ENCODE results near the gene TPGS2. TPM values are rescaled to one million over a fixed set of nuclear protein-coding genes. Genes with fewer than 3 reads are reported as not detected.

TPGS2 gene
- total and polyA plus RNA-seq, 2 of the 8 experiments (the other 6 are each of a cell fraction or from before 2014, with no cell fraction given), result 151 to 273 TPM

DNA sequence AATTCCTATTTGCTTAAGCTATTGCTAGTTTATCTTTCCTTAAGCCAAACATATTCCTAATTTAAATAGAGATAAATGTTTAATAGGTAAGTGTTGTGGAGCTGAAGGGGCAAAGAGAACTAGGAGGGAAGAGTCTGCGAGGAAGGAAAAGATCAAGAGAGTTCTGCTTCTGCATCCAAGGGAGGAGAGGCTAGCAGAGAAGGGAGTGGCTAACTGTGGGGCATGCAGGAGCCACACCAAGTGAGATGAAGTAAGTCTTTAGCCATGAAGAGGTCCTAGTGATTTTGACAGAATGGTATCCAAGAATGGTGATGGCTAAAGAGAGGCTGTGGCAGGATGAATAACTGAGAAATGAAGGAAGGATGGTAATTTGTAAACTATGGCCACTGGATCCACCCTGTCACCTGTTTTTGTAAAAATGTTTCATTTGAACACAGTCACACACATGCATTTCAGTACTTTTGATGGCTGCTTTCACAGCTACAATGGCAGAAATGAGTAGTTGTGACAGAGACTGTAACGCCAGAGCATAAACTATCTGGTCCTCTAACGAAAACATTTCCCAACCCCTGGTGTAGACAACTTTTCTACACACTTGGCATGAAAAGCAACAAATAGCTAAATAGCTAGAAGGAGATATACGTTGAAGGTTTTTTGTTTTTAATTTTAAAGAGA, 15.6 kb downstream of the TPGS2 start:
- DNase-seq (ENCODE audit: low read depth in 1 of 2, low spot score in 2 of 2) (no peak), FAIRE-seq (no peak)
- no peak overlapping the region for H4K8ac ChIP-seq (ENCODE audit: extremely low read depth, insufficient read depth, low read length)
- H3K79me2 ChIP-seq (ENCODE audit: control insufficient read depth in 1 of 2, insufficient read depth in 2 of 2, low read length in 2 of 2), result no peaks in the 10 kb centered on the region
- no peak overlapping the region for H2BK15ac ChIP-seq (ENCODE audit: low read length)
- H3K9me3 ChIP-seq (ENCODE audit: insufficient read depth in 2 of 2, low read depth in 1 of 2, low read length in 1 of 2), result no peaks in the 10 kb centered on the region
- H3K27me3 ChIP-seq (replicated peaks in 1 of 4; ENCODE audit: control insufficient read depth in 3 of 4, extremely low read depth in 1 of 4, insufficient read depth in 3 of 4, low read length in 3 of 4), result no peaks in the 10 kb centered on the region
- H2BK12ac ChIP-seq (ENCODE audit: low read depth, low read length), result no peak overlapping the region
- H3K4me2 ChIP-seq (ENCODE audit: insufficient read depth in 1 of 2, low read depth in 2 of 2, low read length in 2 of 2), result no peak overlapping the region
- H4K5ac ChIP-seq (ENCODE audit: insufficient read length, low read depth, low read length), result no peak overlapping the region
- H3K79me1 ChIP-seq (ENCODE audit: low read depth, low read length), result no peaks in the 10 kb centered on the region; the same call in 1 of the 2 replicates
- POLR2A ChIA-PET (ENCODE audit: partially characterized antibody), result no interaction called here
- no peak overlapping the region for H3K18ac ChIP-seq (ENCODE audit: extremely low read depth, low read length)
- no peak overlapping the region for H3K4me3 ChIP-seq (ENCODE audit: extremely low read depth in 1 of 4, insufficient read depth in 2 of 4, low read depth in 3 of 4, low read length in 4 of 4)
- H3K4me1 ChIP-seq (replicated peaks in 1 of 4; ENCODE audit: control insufficient read depth in 3 of 4, insufficient read depth in 4 of 4, low read length in 3 of 4), result no peaks in the 10 kb centered on the region
- no peak overlapping the region for H3K14ac ChIP-seq (ENCODE audit: insufficient read length)
- no peak overlapping the region for H2BK20ac ChIP-seq (ENCODE audit: low read length)
- no peak for TF ChIP-seq TAF7 (optimal IDR thresholded peaks at IDR 0.05; ENCODE audit: borderline replicate concordance, low read depth, low read length)
- no peak for TF ChIP-seq POLR2AphosphoS5 (IDR thresholded peaks at IDR 0.05; ENCODE audit: low read depth, low read length)
- TF ChIP-seq RXRA (IDR thresholded peaks at IDR 0.05; ENCODE audit: insufficient read depth, low read depth, low read length), result no peak
- TF ChIP-seq POLR2A (IDR thresholded peaks at IDR 0.05; ENCODE audit: control extremely low read depth in 1 of 2, low read depth in 2 of 2, low read length in 2 of 2), result no peak
- TF ChIP-seq RAD21 (IDR thresholded peaks at IDR 0.05 in 1 of 2, conservative IDR thresholded peaks at IDR 0.05 in 1 of 2; ENCODE audit: low read depth in 2 of 2, low read length in 2 of 2), result no peak
- no peak for TF ChIP-seq GABPA (IDR thresholded peaks at IDR 0.05; ENCODE audit: borderline replicate concordance, insufficient read depth, low read length)
- no peak for TF ChIP-seq RBBP5 (IDR thresholded peaks at IDR 0.05; ENCODE audit: borderline replicate concordance, low read depth, low read length)
- no peak for TF ChIP-seq TCF12 (IDR thresholded peaks at IDR 0.05; ENCODE audit: low read depth, low read length)
- no peak for TF ChIP-seq CREB1 (IDR thresholded peaks at IDR 0.05)
- no peak for TF ChIP-seq BACH1 (IDR thresholded peaks at IDR 0.05; ENCODE audit: low read length)
- no peak for TF ChIP-seq SP4 (IDR thresholded peaks at IDR 0.05; ENCODE audit: low read length)
- no peak for TF ChIP-seq TBP (IDR thresholded peaks at IDR 0.05; ENCODE audit: low read depth, low read length)
- TF ChIP-seq FOSL1 (IDR thresholded peaks at IDR 0.05; ENCODE audit: insufficient read depth, low read depth, low read length), result no peak
- no peak overlapping the region for H2AK5ac ChIP-seq (ENCODE audit: low read depth, low read length)
- H3K23me2 ChIP-seq (ENCODE audit: low read depth, low read length), result no peaks in the 10 kb centered on the region
- peaks cover 2 to 3% of the 10 kb centered on the region in 2 experiments for H4K20me1 ChIP-seq (replicated peaks in 1 of 2; ENCODE audit: control insufficient read depth in 1 of 2, insufficient read depth in 2 of 2, low read length in 2 of 2)
- H3K56ac ChIP-seq (replicated peaks; ENCODE audit: insufficient read length, low read depth, low read length), result no peak overlapping the region
- CTCF ChIA-PET (ENCODE audit: partially characterized antibody), result interaction anchor here (0.6 to 3.7 kb wide), 6 partner anchors 8 to 297 kb away, joined by 3 to 17 read pairs (median 4); partner anchors contain the start of genes KIAA1328 and TPGS2
- no peak overlapping the region for H3K4ac ChIP-seq (replicated peaks; ENCODE audit: insufficient read length, low read depth, low read length)
- H2BK5ac ChIP-seq (ENCODE audit: low read depth, low read length), result no peak overlapping the region
- no peak overlapping the region for H3K9ac ChIP-seq (replicated peaks in 1 of 4; ENCODE audit: extremely low read depth in 1 of 4, low read depth in 3 of 4, low read length in 3 of 4)
- no peak overlapping the region for H4K91ac ChIP-seq (replicated peaks; ENCODE audit: insufficient read length, low read length)
- 88 to 100% methylated on average over 1 to 4 of the region's 4 CpGs for WGBS, 2 experiments (ENCODE audit: extremely low coverage in 1 of 2, insufficient coverage in 1 of 2, insufficient read length in 1 of 2, insufficient replicate concordance in 2 of 2, low coverage in 1 of 2, low lambda C conversion rate in 2 of 2, missing lambda C conversion rate in 1 of 2)
- no peak overlapping the region for H3K27ac ChIP-seq (ENCODE audit: low read depth, low read length)
- H2AFZ ChIP-seq (ENCODE audit: low read length), result no peak overlapping the region
- no peak overlapping the region for H2BK120ac ChIP-seq (replicated peaks; ENCODE audit: low read depth, low read length)
- H3K36me3 ChIP-seq (ENCODE audit: control insufficient read depth in 2 of 4, insufficient read depth in 4 of 4, low read length in 3 of 4), result peaks cover 4 to 39% (median 12%) of the 10 kb centered on the region in 4 experiments; a peak in 7 of 8 replicates
- H3K23ac ChIP-seq (ENCODE audit: insufficient read length), result no peak overlapping the region

Data from H1 (cell line).